Measurements from ENCODE around the gene CHD2. TPM values are rescaled to one million over a fixed set of nuclear protein-coding genes. Genes with fewer than 3 reads are reported as not detected.

Gene CHD2
- total RNA-seq, 1 donor from 2014 or later = 90.9 TPM

Small RNAs within 50 kb of the gene (microRNA-seq; reads per million reads assigned to microRNA genes)
- gene MIR3175 (ENCODE audit: borderline number of aligned reads) = not detected

Other genes with a start within 250 kb of the CHD2 start
- 15.4 TPM for gene FAM174B, start 244.5 kb upstream of the CHD2 start, total RNA-seq
- 16.5 TPM for gene RGMA, start 188.9 kb downstream of the CHD2 start, total RNA-seq